HEK293 (cell line): Measurements from ENCODE around the gene HDAC7.

Source experiments
- BCL11A ChIP-seq: fragments of 450-650 bp; formaldehyde crosslinking; IDR thresholded peaks from 2 replicates; pipeline ENCODE4 v1.5.1; 2016; ENCODE audit warnings: low read depth, missing biosample characterization, missing genetic modification characterization
- BCL11B ChIP-seq: fragments of 450-650 bp; formaldehyde crosslinking; IDR thresholded peaks from 2 replicates; pipeline ENCODE4 v1.5.1; 2016; ENCODE audit warnings: low read depth, missing biosample characterization, missing genetic modification characterization
- ELK4 ChIP-seq: IDR thresholded peaks from 2 replicates; pipeline ENCODE4 v1.6.1; 2011; ENCODE audit warnings: mild to moderate bottlenecking, low read depth, low read length, borderline replicate concordance
- KLF17 ChIP-seq: fragments of 450-650 bp; formaldehyde crosslinking; IDR thresholded peaks from 2 replicates; pipeline ENCODE4 v1.5.1; 2016; ENCODE audit warnings: missing biosample characterization, missing genetic modification characterization
- MYNN ChIP-seq: fragments of 450-650 bp; formaldehyde crosslinking; IDR thresholded peaks from 2 replicates; pipeline ENCODE4 v1.5.1; 2016; ENCODE audit warnings: missing biosample characterization, missing genetic modification characterization, borderline replicate concordance
- PRDM1 ChIP-seq: fragments of 450-650 bp; formaldehyde crosslinking; IDR thresholded peaks from 2 replicates; pipeline ENCODE4; 2016; ENCODE audit warnings: missing biosample characterization, missing genetic modification characterization
- PRDM2 ChIP-seq: fragments of 450-650 bp; formaldehyde crosslinking; IDR thresholded peaks from 2 replicates; pipeline ENCODE4 v1.5.1; 2016; ENCODE audit warnings: missing biosample characterization, missing genetic modification characterization, borderline replicate concordance
- TRIM28 ChIP-seq: IDR thresholded peaks from 2 replicates; pipeline ENCODE4 v1.6.1; 2011; ENCODE audit warnings: low read length, control low read depth, borderline replicate concordance
- ZNF10 ChIP-seq: fragments of 450-650 bp; formaldehyde crosslinking; IDR thresholded peaks from 2 replicates; pipeline ENCODE4 v1.5.1; 2017; ENCODE audit warnings: missing biosample characterization, missing genetic modification characterization
- ZNF148 ChIP-seq: fragments of 450-650 bp; formaldehyde crosslinking; IDR thresholded peaks from 2 replicates; pipeline ENCODE4 v1.5.0; 2017; ENCODE audit warnings: missing biosample characterization, missing genetic modification characterization, borderline replicate concordance
- ZNF175 ChIP-seq: fragments of 450-650 bp; formaldehyde crosslinking; IDR thresholded peaks from 2 replicates; pipeline ENCODE4 v1.5.1; 2016; ENCODE audit warnings: missing biosample characterization, missing genetic modification characterization
- ZNF19 ChIP-seq: fragments of 450-650 bp; formaldehyde crosslinking; IDR thresholded peaks from 2 replicates; pipeline ENCODE4; 2016; ENCODE audit warnings: missing biosample characterization, missing genetic modification characterization, low read depth
- ZNF391 ChIP-seq: fragments of 450-650 bp; formaldehyde crosslinking; IDR thresholded peaks from 2 replicates; pipeline ENCODE4 v1.5.1; 2016; ENCODE audit warnings: low read depth, missing biosample characterization, missing genetic modification characterization, borderline replicate concordance
- ZNF518A ChIP-seq: fragments of 450-650 bp; formaldehyde crosslinking; conservative IDR thresholded peaks from 2 replicates; pipeline ENCODE4 v1.5.1; 2016; ENCODE audit warnings: low read depth, missing biosample characterization, missing genetic modification characterization
- ZNF624 ChIP-seq: fragments of 450-650 bp; formaldehyde crosslinking; IDR thresholded peaks from 2 replicates; pipeline ENCODE4 v1.5.1; 2017; ENCODE audit warnings: missing biosample characterization, missing genetic modification characterization
- ZNF645 ChIP-seq: fragments of 450-650 bp; formaldehyde crosslinking; IDR thresholded peaks from 2 replicates; pipeline ENCODE4; 2016; ENCODE audit warnings: missing biosample characterization, missing genetic modification characterization
- ZNF654 ChIP-seq: fragments of 450-650 bp; formaldehyde crosslinking; IDR thresholded peaks from 2 replicates; pipeline ENCODE4 v1.5.1; 2016; ENCODE audit warnings: low read depth, missing biosample characterization, missing genetic modification characterization
- ZNF76 ChIP-seq: fragments of 450-650 bp; formaldehyde crosslinking; IDR thresholded peaks from 2 replicates; pipeline ENCODE4; 2016; ENCODE audit warnings: low read depth, missing biosample characterization, missing genetic modification characterization, borderline replicate concordance
- ZNF776 ChIP-seq: fragments of 450-650 bp; formaldehyde crosslinking; IDR thresholded peaks from 2 replicates; pipeline ENCODE4 v1.5.0; 2017; ENCODE audit warnings: missing biosample characterization, missing genetic modification characterization, borderline replicate concordance
- ZSCAN18 ChIP-seq: fragments of 450-650 bp; formaldehyde crosslinking; IDR thresholded peaks from 2 replicates; pipeline ENCODE4 v1.5.1; 2016; ENCODE audit warnings: missing biosample characterization, missing genetic modification characterization
- ZSCAN30 ChIP-seq: fragments of 450-650 bp; IDR thresholded peaks from 2 replicates; pipeline ENCODE4 v1.5.1; 2018; ENCODE audit warnings: missing biosample characterization, mild to moderate bottlenecking, missing genetic modification characterization, moderate library complexity

The HDAC7 gene

GRCh38 chr12:47742253-47742825 is 77.4 kb downstream of the HDAC7 start (continued):
- TF ChIP-seq ZNF518A (no peak), ZNF645 (no peak), ZNF391 (tag by site-specific recombination) (no peak), KLF17 (tag by site-specific recombination) (no peak), ZNF654 (tag by site-specific recombination) (peak; percentile 85), ZNF175 (tag by site-specific recombination) (no peak), PRDM2 (tag by site-specific recombination) (no peak), PRDM1 (tag by site-specific recombination) (no peak), ZNF624 (no peak), ZSCAN30 (tag by site-specific recombination) (peak; percentile 94), TRIM28 (no peak), ZNF776 (tag by site-specific recombination) (no peak), ZNF76 (tag by site-specific recombination) (no peak), ZNF10 (tag by site-specific recombination) (no peak), MYNN (tag by site-specific recombination) (no peak), ELK4 (no peak), BCL11B (tag by site-specific recombination) (no peak), ZSCAN18 (no peak), ZNF148 (tag by site-specific recombination) (no peak), ZNF19 (no peak), BCL11A (tag by site-specific recombination) (no peak)
